Activated CD8-positive, alpha-beta T cell treated with anti-CD3 and anti-CD28 coated beads, Interleukin-2, amount 10 ng/mL, durations not matched to agents 7 days and 5 days (primary cell): ENCODE measurements around the gene MAGOH. TPM values are rescaled to one million over a fixed set of nuclear protein-coding genes. Genes with fewer than 3 reads are reported as not detected.

Experiments used
- ATAC-seq: fragments of 150-1000 bp; cut with Tn5 transposase; one replicate; pipeline ENCODE4 v1.10.0; 2021; ENCODE audit warnings: moderate library complexity
- CTCF ChIA-PET: fragments of 350-600 bp; sonication (Branson Sonifier 250); formaldehyde crosslinking; loops from one replicate; lab custom pipeline; 2021; ENCODE audit warnings: antibody characterized with exemption; lab: Charles Lee
- POLR2A ChIA-PET: fragments of 350-600 bp; sonication (Branson Sonifier 250); formaldehyde crosslinking; loops from one replicate; lab custom pipeline; 2021; ENCODE audit warnings: antibody characterized with exemption; lab: Charles Lee
- DNase-seq: peaks from one replicate; pipeline ENCODE4 v3.0.0-alpha.2; 2020
- H3K27ac Mint-ChIP-seq: one replicate; pipeline ENCODE4 v1.8.0; 2021; ENCODE audit warnings: mild to moderate bottlenecking, mixed read lengths
- H3K27me3 Mint-ChIP-seq: one replicate; pipeline ENCODE4 v1.8.0; 2021; ENCODE audit warnings: low read depth, mixed read lengths
- H3K36me3 Mint-ChIP-seq: one replicate; pipeline ENCODE4 v1.8.0; 2021; ENCODE audit warnings: low read depth, mixed read lengths
- H3K4me1 Mint-ChIP-seq: one replicate; pipeline ENCODE4 v1.8.0; 2021; ENCODE audit warnings: low read depth, mixed read lengths
- H3K4me3 Mint-ChIP-seq: one replicate; pipeline ENCODE4 v1.8.0; 2021; ENCODE audit warnings: mild to moderate bottlenecking, mixed read lengths
- H3K9me3 Mint-ChIP-seq: one replicate; pipeline ENCODE4 v1.8.0; 2022; ENCODE audit warnings: mixed read lengths; ENCODE audit not compliant: insufficient read depth
- total RNA-seq, 2 experiments: library from RNA; stranded (reverse); gene quantifications; one replicate each; pipeline ENCODE4 v1.2.3, GENCODE V29; 2021

Gene MAGOH
- total RNA-seq, 2 experiments from 2014 or later: 83.1 to 85.2 TPM

- Mint-ChIP-seq H3K4me1 (no peaks in the 10 kb centered on the region), H3K27ac (no peak overlapping the region), H3K36me3 (no peaks in the 10 kb centered on the region), H3K9me3 (no peaks in the 10 kb centered on the region), H3K27me3 (peaks cover 14% of the 10 kb centered on the region), H3K4me3 (no peak overlapping the region)
- ATAC-seq (no peak), DNase-seq (no peak)
- ChIA-PET CTCF (interaction anchor here (0.7 to 2.6 kb wide), 17 partner anchors 9 to 480 kb away, joined by 3 to 20 read pairs (median 4); partner anchors contain the start of gene ZYG11A), POLR2A (no interaction called here)
These were observed 55.6 kb downstream of the MAGOH start for GRCh38 chr1:53182716-53183094.

DNA sequence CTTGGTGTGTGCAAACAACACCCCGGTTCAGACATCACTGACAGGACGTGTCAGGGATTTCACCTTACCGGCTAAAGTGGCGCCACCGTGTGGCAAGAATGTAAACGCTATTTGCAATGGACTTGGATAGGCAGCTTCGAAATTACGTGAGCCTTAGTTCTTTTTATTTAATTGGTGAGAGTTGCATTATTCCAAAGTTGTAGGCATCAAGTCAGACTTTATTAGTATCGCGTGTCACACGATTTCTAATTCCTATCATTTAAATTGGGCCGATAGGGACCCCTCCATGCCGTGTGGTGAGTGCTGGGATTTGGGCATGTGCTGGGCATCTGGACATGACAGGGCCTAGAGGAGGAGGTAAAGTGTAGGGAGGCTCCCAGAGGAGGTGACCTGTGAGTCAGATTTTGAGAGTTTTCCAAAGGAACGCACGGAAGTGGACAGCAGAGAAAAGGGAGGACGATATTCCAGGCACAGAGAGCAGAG is 56.2 kb downstream of the MAGOH start:
- CTCF ChIA-PET: interaction anchor here (0.7 to 2.6 kb wide), 18 partner anchors 8 to 479 kb away, joined by 3 to 20 read pairs (median 4); partner anchors contain the start of gene ZYG11A
- POLR2A ChIA-PET: no interaction called here
- Mint-ChIP-seq H3K27ac (no peak overlapping the region), H3K4me3 (no peak overlapping the region), H3K36me3 (no peaks in the 10 kb centered on the region), H3K27me3 (peaks cover 13% of the 10 kb centered on the region), H3K4me1 (no peaks in the 10 kb centered on the region), H3K9me3 (no peaks in the 10 kb centered on the region)
- DNase-seq: peak; percentile 89
- peak; percentile 87 for ATAC-seq

GRCh38 chr1:53180951-53181350 is 57.4 kb downstream of the MAGOH start:
- no peak overlapping the region for H3K4me3 Mint-ChIP-seq

GRCh38 chr1:53180226-53180625 is 58.1 kb downstream of the MAGOH start:
- DNase-seq: no peak
- no peaks in the 10 kb centered on the region for H3K4me1 Mint-ChIP-seq
- H3K27me3 Mint-ChIP-seq: peaks cover 14% of the 10 kb centered on the region
- no peaks in the 10 kb centered on the region for H3K36me3 Mint-ChIP-seq
- no peaks in the 10 kb centered on the region for H3K9me3 Mint-ChIP-seq
- no peak overlapping the region for H3K27ac Mint-ChIP-seq
- ChIA-PET CTCF (interaction anchor here (1.0 to 2.6 kb wide), 6 partner anchors 8 to 275 kb away, joined by 3 to 20 read pairs (median 4); no protein-coding TSS in a partner anchor), POLR2A (no interaction called here)
- no peak for ATAC-seq
- H3K4me3 Mint-ChIP-seq: no peak overlapping the region

More at GRCh38 chr1:53180951-53181350, 57.4 kb downstream of the MAGOH start:
- Mint-ChIP-seq H3K36me3 (no peaks in the 10 kb centered on the region), H3K9me3 (no peaks in the 10 kb centered on the region), H3K4me1 (no peaks in the 10 kb centered on the region), H3K27ac (no peak overlapping the region), H3K27me3 (peaks cover 14% of the 10 kb centered on the region)
- ChIA-PET POLR2A (no interaction called here), CTCF (interaction anchor here (0.7 to 2.6 kb wide), 9 partner anchors 9 to 278 kb away, joined by 3 to 20 read pairs (median 4); partner anchors contain the start of gene ECHDC2)
- DNase-seq (no peak), ATAC-seq (no peak)

Other genes with a start within 250 kb of the MAGOH start
- not detected for gene PODN, start 176.3 kb downstream of the MAGOH start, total RNA-seq
- not detected for gene SLC1A7, start 95.9 kb downstream of the MAGOH start, total RNA-seq
- gene CPT2, start 41.7 kb downstream of the MAGOH start, total RNA-seq: 10 to 100 TPM; 11.6 to 12.7 TPM
- gene CZIB, start 17.9 kb downstream of the MAGOH start, total RNA-seq: 10 to 100 TPM; 44.3 to 45.5 TPM
- gene LRP8, start 89.6 kb upstream of the MAGOH start, total RNA-seq: 10 to 100 TPM; 62.7 to 71.8 TPM
- gene DMRTB1, start 220.9 kb upstream of the MAGOH start, total RNA-seq: not detected